ENCODE results near the gene HEATR9. TPM values are rescaled to one million over a fixed set of nuclear protein-coding genes. Genes with fewer than 3 reads are reported as not detected.

The HEATR9 gene
- total and polyA plus RNA-seq, 2 of the 13 experiments (the other 11 are each of a cell fraction or from before 2014, with no cell fraction given), result not detected

GRCh38 chr17:35808962-35809854, 59.5 kb downstream of the HEATR9 start, which contains the start of gene TAF15 (continued):
- TF ChIP-seq, protein P1, sequence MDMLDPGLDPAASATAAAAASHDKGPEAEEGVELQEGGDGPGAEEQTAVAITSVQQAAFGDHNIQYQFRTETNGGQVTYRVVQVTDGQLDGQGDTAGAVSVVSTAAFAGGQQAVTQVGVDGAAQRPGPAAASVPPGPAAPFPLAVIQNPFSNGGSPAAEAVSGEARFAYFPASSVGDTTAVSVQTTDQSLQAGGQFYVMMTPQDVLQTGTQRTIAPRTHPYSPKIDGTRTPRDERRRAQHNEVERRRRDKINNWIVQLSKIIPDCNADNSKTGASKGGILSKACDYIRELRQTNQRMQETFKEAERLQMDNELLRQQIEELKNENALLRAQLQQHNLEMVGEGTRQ (IDR thresholded peaks at IDR 0.05; ENCODE audit: low read depth, low read length), result no peak
- TF ChIP-seq, protein P1 (CRISPR knock-in tag; IDR thresholded peaks at IDR 0.05; ENCODE audit: borderline replicate concordance), result no peak
- TF ChIP-seq ZNF891 (CRISPR knock-in tag; IDR thresholded peaks at IDR 0.05), result peak; percentile 69; the same call in 1 of the 2 replicates
- no peak for TF ChIP-seq ZNF652 (CRISPR knock-in tag; IDR thresholded peaks at IDR 0.05; ENCODE audit: borderline replicate concordance, low read depth)
- TF ChIP-seq, protein P2, sequence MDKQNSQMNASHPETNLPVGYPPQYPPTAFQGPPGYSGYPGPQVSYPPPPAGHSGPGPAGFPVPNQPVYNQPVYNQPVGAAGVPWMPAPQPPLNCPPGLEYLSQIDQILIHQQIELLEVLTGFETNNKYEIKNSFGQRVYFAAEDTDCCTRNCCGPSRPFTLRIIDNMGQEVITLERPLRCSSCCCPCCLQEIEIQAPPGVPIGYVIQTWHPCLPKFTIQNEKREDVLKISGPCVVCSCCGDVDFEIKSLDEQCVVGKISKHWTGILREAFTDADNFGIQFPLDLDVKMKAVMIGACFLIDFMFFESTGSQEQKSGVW (CRISPR knock-in tag; IDR thresholded peaks at IDR 0.05; ENCODE audit: borderline replicate concordance), result no peak
- TF ChIP-seq ZNF83 (CRISPR knock-in tag; IDR thresholded peaks at IDR 0.05; ENCODE audit: borderline replicate concordance), result no peak
- TF ChIP-seq ZNF704 (CRISPR knock-in tag; IDR thresholded peaks at IDR 0.05; ENCODE audit: borderline replicate concordance), result peak; percentile 70; the same call in 1 of the 2 replicates
- no peak for TF ChIP-seq ZKSCAN5 (CRISPR knock-in tag; IDR thresholded peaks at IDR 0.05)
- no peak for TF ChIP-seq MIER2 (CRISPR knock-in tag; IDR thresholded peaks at IDR 0.05)
- TF ChIP-seq ZNF557 (CRISPR knock-in tag; IDR thresholded peaks at IDR 0.05), result no peak
- TF ChIP-seq ZNF407 (CRISPR knock-in tag; IDR thresholded peaks at IDR 0.05; ENCODE audit: not compliant biosample characterization), result peak; percentile 84
- no peak for TF ChIP-seq U2AF2 (IDR thresholded peaks at IDR 0.05; ENCODE audit: low read depth, low read length)
- TF ChIP-seq, protein P3, sequence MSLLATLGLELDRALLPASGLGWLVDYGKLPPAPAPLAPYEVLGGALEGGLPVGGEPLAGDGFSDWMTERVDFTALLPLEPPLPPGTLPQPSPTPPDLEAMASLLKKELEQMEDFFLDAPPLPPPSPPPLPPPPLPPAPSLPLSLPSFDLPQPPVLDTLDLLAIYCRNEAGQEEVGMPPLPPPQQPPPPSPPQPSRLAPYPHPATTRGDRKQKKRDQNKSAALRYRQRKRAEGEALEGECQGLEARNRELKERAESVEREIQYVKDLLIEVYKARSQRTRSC (CRISPR knock-in tag; IDR thresholded peaks at IDR 0.05; ENCODE audit: low read depth), result no peak

All from HepG2 (cell line).